Choroid plexus epithelial cell (primary cell): ENCODE results near the gene HOXA11.

Experiments
- DNase-seq: peaks from one replicate; pipeline ENCODE4 v3.0.0-alpha.2; 2010; ENCODE audit warnings: low read depth
- H3K4me3 ChIP-seq: 2 replicates; pipeline ENCODE4 v1.5.1; 2011; ENCODE audit warnings: low read depth, mild to moderate bottlenecking, control low read depth, low read length, moderate library complexity
- CTCF ChIP-seq: conservative IDR thresholded peaks from 2 replicates; pipeline ENCODE4 v1.5.1; 2011; ENCODE audit warnings: low read depth, mild to moderate bottlenecking, control low read depth, inconsistent platforms, low read length, moderate library complexity

Gene HOXA11

GRCh38 chr7:27148756-27149641 lies 36.0 kb downstream of the HOXA11 start:
- no peak overlapping the region for H3K4me3 ChIP-seq
- DNase-seq, result no peak
- no peak for TF ChIP-seq CTCF

- no peak for TF ChIP-seq CTCF
- no peak for DNase-seq
- no peak overlapping the region for H3K4me3 ChIP-seq
Observed at GRCh38 chr7:27148031-27148755, 36.8 kb downstream of the HOXA11 start.

- no peak within 1 kb of the TSS for H3K4me3 ChIP-seq
- no peak for DNase-seq
- TF ChIP-seq CTCF, result no peak
Observed at GRCh38 chr7:27147199-27148030, 37.6 kb downstream of the HOXA11 start, which contains the start of gene HOXA6. TSS of gene HOXA6 (minus strand) at chr7:27147774. CDS start at chr7:27147749, 25 bp downstream.

GRCh38 chr7:27146491-27147198 lies 38.4 kb downstream of the HOXA11 start:
- no peak overlapping the region for H3K4me3 ChIP-seq
- DNase-seq, result no peak
- no peak for TF ChIP-seq CTCF

- no peak for TF ChIP-seq CTCF
- no peak for DNase-seq
- H3K4me3 ChIP-seq, result no peak overlapping the region
Observed at GRCh38 chr7:27145914-27146412, 39.1 kb downstream of the HOXA11 start.

- no peak for TF ChIP-seq CTCF
- H3K4me3 ChIP-seq, result no peak overlapping the region
- DNase-seq, result no peak
Observed at GRCh38 chr7:27145165-27145913, 39.7 kb downstream of the HOXA11 start.
